Upper lobe of left lung (tissue), 6 donors: ENCODE results near the gene PPIL6. TPM values are rescaled to one million over a fixed set of nuclear protein-coding genes. Genes with fewer than 3 reads are reported as not detected.

Experiments
- ATAC-seq, 2 donors: fragments of 200-7000 bp; cut with Tn5 transposase; one replicate each; pipeline ENCODE4 v1.9.1; 2022; ENCODE audit warnings: mild to moderate bottlenecking in 2 of 2, moderate library complexity in 2 of 2; ENCODE audit not compliant: low FRiP score in 2 of 2
- DNase-seq, 2 donors: peaks; one replicate each; pipeline ENCODE4 v3.0.0-alpha.2; 2019 to 2020
- H3K27ac ChIP-seq, 4 donors: fragments of 200-600 bp; sonication (generic); one replicate each; pipeline ENCODE4 v1.5.1; 2016 to 2019
- H3K27me3 ChIP-seq, 4 donors: fragments of 200-600 bp; sonication (generic); one replicate each; pipeline ENCODE4 v1.5.1; 2017 to 2019
- H3K36me3 ChIP-seq, 4 donors: fragments of 200-600 bp; sonication (generic); one replicate each; pipeline ENCODE4 v1.5.1; 2016 to 2019
- H3K4me1 ChIP-seq, 4 donors: fragments of 200-600 bp; sonication (generic); one replicate each; pipeline ENCODE4 v1.5.1; 2018 to 2019
- H3K4me3 ChIP-seq, 4 donors: fragments of 200-600 bp; sonication (generic); one replicate each; pipeline ENCODE4 v1.5.1; 2017 to 2019; ENCODE audit warnings: mild to moderate bottlenecking in 2 of 4, moderate library complexity in 1 of 4
- H3K9me3 ChIP-seq, 4 donors: fragments of 200-600 bp; sonication (generic); one replicate each; pipeline ENCODE4 v1.5.1; 2018 to 2019
- CTCF ChIP-seq, 6 experiments: fragments of 450-650 bp in 4 of 6; fragments of 200-600 bp in 2 of 6; sonication (generic) in 2 of 6; IDR thresholded peaks; one replicate each; pipeline ENCODE4 v1.5.1; 2016 to 2019; ENCODE audit warnings: antibody characterized with exemption in 6 of 6
- EP300 ChIP-seq, 4 donors: sonication (generic); formaldehyde crosslinking; IDR thresholded peaks; one replicate each; pipeline ENCODE4 v1.5.1; 2017; ENCODE audit warnings: antibody characterized with exemption in 4 of 4, control low read depth in 2 of 4
- POLR2A ChIP-seq, 4 donors: fragments of 450-650 bp; IDR thresholded peaks; one replicate each; pipeline ENCODE4 v1.5.1; 2016 to 2017; ENCODE audit warnings: antibody characterized with exemption in 4 of 4, mild to moderate bottlenecking in 2 of 4
- POLR2AphosphoS5 ChIP-seq, 2 donors: sonication (generic); formaldehyde crosslinking; IDR thresholded peaks; one replicate each; pipeline ENCODE4 v1.5.1; 2017; ENCODE audit warnings: antibody characterized with exemption in 2 of 2
- WGBS, 2 donors: methylation state at CpG; one replicate each; pipeline ENCODE4 v1.1.5; 2017 to 2018; 5-methylcytosine and 5-hydroxymethylcytosine counted together
- total RNA-seq, 6 donors: library from RNA; depleted of rRNA in 4 of 6; stranded (reverse); fragments of >200 nt in 4 of 6; gene quantifications; one replicate each; pipeline versions ENCODE4 v1.1.0 to v1.2.1, GENCODE V29; 2016 to 2021
- donor health status: DM: no; HTN: no; CAD: no; lungs with moderate emphysema.
- donor health status: DM: no; HTN: yes; CAD: no; lungs with severe emphysema.

Gene PPIL6
- total RNA-seq, 6 donors from 2014 or later, result 3.5 to 44.3 (median 6.5) TPM

GRCh38 chr6:109436041-109436440 lies 4.4 kb downstream of the PPIL6 start:
- WGBS, 2 donors, result 84 to 90% methylated on average over 5 of the region's 5 CpGs
- ATAC-seq, result no peak

GRCh38 chr6:109434456-109434855 lies 6.0 kb downstream of the PPIL6 start:
- no peak for ATAC-seq
- no peak for DNase-seq
- WGBS, 2 donors, result 23 to 54% methylated on average over 2 of the region's 2 CpGs

More at GRCh38 chr6:109436041-109436440, 4.4 kb downstream of the PPIL6 start:
- H3K4me1 ChIP-seq, result peaks cover 0 to 12% (median 4%) of the 10 kb centered on the region in 4 donors
- H3K9me3 ChIP-seq, result no peaks in the 10 kb centered on the region
- no peak for TF ChIP-seq EP300 (IDR thresholded peaks at IDR 0.05)
- TF ChIP-seq CTCF (IDR thresholded peaks at IDR 0.05), result no peak
- no peak for TF ChIP-seq POLR2A (IDR thresholded peaks at IDR 0.05)
- no peak for TF ChIP-seq POLR2AphosphoS5 (IDR thresholded peaks at IDR 0.05)
- no peak for DNase-seq
- no peaks in the 10 kb centered on the region for H3K36me3 ChIP-seq
- no peak overlapping the region for H3K4me3 ChIP-seq
- no peak overlapping the region for H3K27ac ChIP-seq
- no peaks in the 10 kb centered on the region for H3K27me3 ChIP-seq

GRCh38 chr6:109429496-109429895 lies 10.9 kb downstream of the PPIL6 start:
- H3K9me3 ChIP-seq, result no peaks in the 10 kb centered on the region
- ATAC-seq, result no peak
- 99 to 100% methylated on average over 3 of the region's 3 CpGs for WGBS, 2 donors
- H3K27me3 ChIP-seq, result no peaks in the 10 kb centered on the region
- H3K27ac ChIP-seq, result no peak overlapping the region
- DNase-seq, result no peak
- no peak for TF ChIP-seq CTCF (IDR thresholded peaks at IDR 0.05)
- no peak for TF ChIP-seq POLR2A (IDR thresholded peaks at IDR 0.05)
- no peak for TF ChIP-seq EP300 (IDR thresholded peaks at IDR 0.05)
- no peak for TF ChIP-seq POLR2AphosphoS5 (IDR thresholded peaks at IDR 0.05)
- no peak overlapping the region for H3K4me3 ChIP-seq
- peaks cover 0 to 4% (median under 1%) of the 10 kb centered on the region in 4 donors for H3K4me1 ChIP-seq
- no peaks in the 10 kb centered on the region for H3K36me3 ChIP-seq

More at GRCh38 chr6:109434456-109434855, 6.0 kb downstream of the PPIL6 start:
- H3K27me3 ChIP-seq, result no peaks in the 10 kb centered on the region
- H3K36me3 ChIP-seq, result no peaks in the 10 kb centered on the region
- no peak for TF ChIP-seq EP300 (IDR thresholded peaks at IDR 0.05)
- TF ChIP-seq CTCF (IDR thresholded peaks at IDR 0.05), result no peak
- TF ChIP-seq POLR2A (IDR thresholded peaks at IDR 0.05), result no peak
- TF ChIP-seq POLR2AphosphoS5 (IDR thresholded peaks at IDR 0.05), result no peak
- peaks cover 0 to 4% (median 2%) of the 10 kb centered on the region in 4 donors for H3K4me1 ChIP-seq
- H3K27ac ChIP-seq, result peak overlapping the region in 1 of 4 donors; percentile 21
- no peak overlapping the region for H3K4me3 ChIP-seq
- no peaks in the 10 kb centered on the region for H3K9me3 ChIP-seq

GRCh38 chr6:109428889-109429477 lies 11.4 kb downstream of the PPIL6 start:
- H3K27me3 ChIP-seq, result no peaks in the 10 kb centered on the region
- no peak for TF ChIP-seq POLR2AphosphoS5 (IDR thresholded peaks at IDR 0.05)
- TF ChIP-seq CTCF (IDR thresholded peaks at IDR 0.05), result no peak
- no peak for TF ChIP-seq POLR2A (IDR thresholded peaks at IDR 0.05)
- TF ChIP-seq EP300 (IDR thresholded peaks at IDR 0.05), result no peak
- no peak overlapping the region for H3K27ac ChIP-seq
- no peaks in the 10 kb centered on the region for H3K36me3 ChIP-seq
- H3K9me3 ChIP-seq, result no peaks in the 10 kb centered on the region
- no peak overlapping the region for H3K4me3 ChIP-seq
- ATAC-seq, result no peak
- H3K4me1 ChIP-seq, result peaks cover 0 to 4% (median 0%) of the 10 kb centered on the region in 4 donors
- 47 to 48% methylated on average over 7 of the region's 7 CpGs for WGBS, 2 donors
- DNase-seq, result no peak

- ATAC-seq, result no peak
- TF ChIP-seq POLR2A (IDR thresholded peaks at IDR 0.05), result no peak
- DNase-seq, result no peak
- no peaks in the 10 kb centered on the region for H3K27me3 ChIP-seq
- no peaks in the 10 kb centered on the region for H3K9me3 ChIP-seq
- H3K27ac ChIP-seq, result no peak overlapping the region
- no peak overlapping the region for H3K4me3 ChIP-seq
- no peaks in the 10 kb centered on the region for H3K36me3 ChIP-seq
- peaks cover 0 to 4% (median 0%) of the 10 kb centered on the region in 4 donors for H3K4me1 ChIP-seq
- 94 to 97% methylated on average over 2 of the region's 2 CpGs for WGBS, 2 donors
Measured at GRCh38 chr6:109424946-109425345, 15.5 kb downstream of the PPIL6 start.
